Spinal cord (tissue), 10 donors: ENCODE data around the gene CCDC92B. TPM values are rescaled to one million over a fixed set of nuclear protein-coding genes. Genes with fewer than 3 reads are reported as not detected.

ENCODE experiments used
- DNase-seq, 6 donors: peaks; one replicate each; pipeline versions ENCODE4 v3.0.0 to v3.0.0-alpha.2; 2013 to 2015; ENCODE audit warnings: low spot score in 6 of 6, low read depth in 4 of 6
- H3K27ac ChIP-seq: one replicate; pipeline ENCODE4 v1.5.1; 2013; ENCODE audit warnings: low read depth, low read length, control low read depth
- H3K27me3 ChIP-seq: one replicate; pipeline ENCODE4 v1.6.1; 2013; ENCODE audit warnings: low read length; ENCODE audit not compliant: control insufficient read depth, insufficient read depth
- H3K36me3 ChIP-seq: one replicate; pipeline ENCODE4 v1.6.1; 2013; ENCODE audit warnings: low read length; ENCODE audit not compliant: control insufficient read depth, insufficient read depth
- H3K4me1 ChIP-seq: one replicate; pipeline ENCODE4 v1.6.1; 2013; ENCODE audit warnings: low read length; ENCODE audit not compliant: control insufficient read depth, insufficient read depth
- H3K4me3 ChIP-seq: one replicate; pipeline ENCODE4 v1.5.1; 2013; ENCODE audit warnings: low read depth, low read length, control low read depth
- H3K9me3 ChIP-seq: one replicate; pipeline ENCODE4 v1.6.1; 2013; ENCODE audit warnings: low read length; ENCODE audit not compliant: control insufficient read depth, insufficient read depth
- WGBS: methylation state at CpG from one replicate; pipeline ENCODE4 v1.1.5; 2013; ENCODE audit warnings: missing lambda C conversion rate; ENCODE audit not compliant: insufficient coverage; 5-methylcytosine and 5-hydroxymethylcytosine counted together
- polyA plus RNA-seq, 2 donors: library from polyadenylated mRNA; unstranded; fragments of 120-200 nt; gene quantifications; one replicate each; pipeline ENCODE4 v1.2.1, GENCODE V29; 2013; ENCODE audit not compliant: insufficient read length in 2 of 2
- total RNA-seq, 2 donors: library from RNA; depleted of rRNA in 1 of 2; stranded (reverse); fragments of 120-200 nt in 1 of 2; fragments of >200 nt in 1 of 2; gene quantifications; one replicate each; pipeline versions ENCODE4 v1.2.3 to v1.2.4, GENCODE V29; 2013 to 2014
- donor health status: healthy.

Gene CCDC92B
- total and polyA plus RNA-seq, 4 donors = 0.89 to 12.3 (median 5.8) TPM

GRCh38 chr17:2692781-2693135 is 56.7 kb downstream of the CCDC92B start:
- no peaks in the 10 kb centered on the region for H3K27me3 ChIP-seq
- H3K4me3 ChIP-seq = no peak overlapping the region
- peaks cover 3% of the 10 kb centered on the region for H3K4me1 ChIP-seq
- H3K36me3 ChIP-seq = peaks cover 91% of the 10 kb centered on the region
- DNase-seq = no peak
- no peak overlapping the region for H3K27ac ChIP-seq
- H3K9me3 ChIP-seq = no peaks in the 10 kb centered on the region
- WGBS = 89% methylated on average over 13 of the region's 14 CpGs

- Histone ChIP-seq H3K27ac (no peak overlapping the region), H3K4me3 (no peak overlapping the region), H3K4me1 (peaks cover 8% of the 10 kb centered on the region), H3K36me3 (peaks cover 85% of the 10 kb centered on the region), H3K9me3 (no peaks in the 10 kb centered on the region), H3K27me3 (no peaks in the 10 kb centered on the region)
- no peak for DNase-seq
- WGBS = 90% methylated on average over 59 of the region's 71 CpGs
Observed at GRCh38 chr17:2691965-2692780, 57.3 kb downstream of the CCDC92B start.

GRCh38 chr17:2691069-2691871 is 58.2 kb downstream of the CCDC92B start:
- DNase-seq = no peak
- H3K4me1 ChIP-seq = peaks cover 16% of the 10 kb centered on the region
- H3K36me3 ChIP-seq = peaks cover 78% of the 10 kb centered on the region
- H3K9me3 ChIP-seq = no peaks in the 10 kb centered on the region
- 95% methylated on average over 58 of the region's 62 CpGs for WGBS
- no peaks in the 10 kb centered on the region for H3K27me3 ChIP-seq
- H3K4me3 ChIP-seq = no peak overlapping the region
- no peak overlapping the region for H3K27ac ChIP-seq

DNA sequence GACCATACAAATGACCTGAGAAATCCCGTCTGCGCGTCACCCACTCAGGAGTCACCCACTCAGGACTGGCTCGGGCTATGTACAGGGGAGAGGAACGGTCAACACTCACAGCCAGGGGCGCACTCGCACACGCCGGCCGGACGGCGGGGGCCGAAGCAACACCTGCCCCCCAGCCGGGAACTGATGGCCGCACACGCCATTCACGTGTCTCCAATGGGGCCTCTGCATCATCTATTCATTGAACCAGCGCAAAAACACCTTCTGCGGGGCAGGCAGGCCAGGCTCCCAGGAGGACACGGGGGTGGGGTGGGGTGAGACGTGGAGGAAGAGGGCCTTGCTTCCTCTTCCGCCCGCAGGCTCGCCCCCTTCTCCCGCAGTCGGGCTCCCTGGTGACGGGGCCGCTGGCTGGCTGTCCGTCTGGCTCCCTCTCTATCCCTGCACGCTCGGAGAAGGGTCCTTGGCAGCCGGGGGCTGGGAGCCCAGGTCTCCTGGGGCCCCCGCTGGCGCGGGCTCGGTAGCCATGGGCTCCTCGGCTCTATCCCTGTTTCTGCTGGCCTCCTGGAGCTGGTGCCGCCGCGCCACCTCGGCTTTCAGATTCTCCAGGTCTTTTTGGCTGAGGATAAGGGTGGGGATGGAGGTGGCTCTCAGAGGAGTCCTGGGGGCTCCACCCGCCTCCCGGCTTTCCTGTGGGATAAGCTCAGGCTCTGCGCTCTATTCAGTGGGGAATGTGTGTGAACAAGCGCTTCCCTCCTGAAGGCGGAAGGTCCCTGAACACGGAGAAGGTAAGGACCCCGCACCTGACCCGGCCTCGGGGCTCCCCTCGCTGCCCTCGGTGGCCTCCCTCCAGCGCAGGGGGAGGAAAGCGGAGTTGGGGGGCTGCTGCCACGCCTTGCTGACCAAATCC is 59.0 kb downstream of the CCDC92B start:
- H3K9me3 ChIP-seq = no peaks in the 10 kb centered on the region

DNA sequence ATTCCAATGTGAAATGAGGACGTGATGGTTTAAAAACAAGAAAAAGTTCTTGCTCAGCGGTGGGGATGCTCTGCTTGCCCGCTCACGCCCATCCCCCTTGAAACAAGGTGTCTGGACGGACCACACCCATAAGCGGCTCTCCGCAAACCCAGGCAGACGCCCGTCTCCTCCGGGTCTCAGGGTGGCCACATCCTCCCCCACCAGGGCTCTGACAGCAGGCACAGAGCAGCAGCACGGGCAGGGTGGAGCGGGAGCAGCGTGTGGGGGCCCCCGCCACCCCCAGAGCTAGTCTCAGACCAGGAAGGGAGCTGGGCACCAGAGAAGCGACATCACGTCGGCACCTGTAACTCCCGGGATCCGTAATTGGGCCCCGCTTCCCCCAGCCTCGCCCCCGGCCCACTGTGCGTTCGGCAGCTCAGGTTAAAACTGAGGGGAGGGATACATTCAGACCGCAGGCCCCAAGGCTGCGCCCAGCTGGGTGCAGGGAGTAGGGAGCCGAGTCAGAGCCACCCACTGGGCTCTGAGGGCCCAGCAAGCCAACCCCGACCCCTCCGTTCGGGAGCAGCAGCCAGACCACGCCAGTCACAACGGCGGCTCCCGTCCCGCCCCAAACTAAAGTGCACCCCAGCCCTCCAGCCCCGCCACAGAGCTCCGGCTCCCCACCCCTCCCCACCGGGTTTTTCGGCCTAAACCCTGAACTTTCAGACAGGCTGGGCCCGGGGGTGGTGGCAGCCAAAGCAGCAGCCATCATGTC is 59.9 kb downstream of the CCDC92B start:
- H3K9me3 ChIP-seq = no peaks in the 10 kb centered on the region
- DNase-seq = no peak
- H3K27ac ChIP-seq = no peak overlapping the region
- peaks cover 22% of the 10 kb centered on the region for H3K4me1 ChIP-seq
- 62% methylated on average over 36 of the region's 40 CpGs for WGBS
- H3K4me3 ChIP-seq = no peak overlapping the region
- H3K36me3 ChIP-seq = peaks cover 68% of the 10 kb centered on the region
- H3K27me3 ChIP-seq = no peaks in the 10 kb centered on the region

More for the DNA sequence above, 59.0 kb downstream of the CCDC92B start:
- Histone ChIP-seq H3K4me3 (no peak overlapping the region), H3K4me1 (peaks cover 21% of the 10 kb centered on the region), H3K36me3 (peaks cover 75% of the 10 kb centered on the region), H3K27ac (no peak overlapping the region), H3K27me3 (no peaks in the 10 kb centered on the region)
- 86% methylated on average over 48 of the region's 55 CpGs for WGBS
- no peak for DNase-seq

DNA sequence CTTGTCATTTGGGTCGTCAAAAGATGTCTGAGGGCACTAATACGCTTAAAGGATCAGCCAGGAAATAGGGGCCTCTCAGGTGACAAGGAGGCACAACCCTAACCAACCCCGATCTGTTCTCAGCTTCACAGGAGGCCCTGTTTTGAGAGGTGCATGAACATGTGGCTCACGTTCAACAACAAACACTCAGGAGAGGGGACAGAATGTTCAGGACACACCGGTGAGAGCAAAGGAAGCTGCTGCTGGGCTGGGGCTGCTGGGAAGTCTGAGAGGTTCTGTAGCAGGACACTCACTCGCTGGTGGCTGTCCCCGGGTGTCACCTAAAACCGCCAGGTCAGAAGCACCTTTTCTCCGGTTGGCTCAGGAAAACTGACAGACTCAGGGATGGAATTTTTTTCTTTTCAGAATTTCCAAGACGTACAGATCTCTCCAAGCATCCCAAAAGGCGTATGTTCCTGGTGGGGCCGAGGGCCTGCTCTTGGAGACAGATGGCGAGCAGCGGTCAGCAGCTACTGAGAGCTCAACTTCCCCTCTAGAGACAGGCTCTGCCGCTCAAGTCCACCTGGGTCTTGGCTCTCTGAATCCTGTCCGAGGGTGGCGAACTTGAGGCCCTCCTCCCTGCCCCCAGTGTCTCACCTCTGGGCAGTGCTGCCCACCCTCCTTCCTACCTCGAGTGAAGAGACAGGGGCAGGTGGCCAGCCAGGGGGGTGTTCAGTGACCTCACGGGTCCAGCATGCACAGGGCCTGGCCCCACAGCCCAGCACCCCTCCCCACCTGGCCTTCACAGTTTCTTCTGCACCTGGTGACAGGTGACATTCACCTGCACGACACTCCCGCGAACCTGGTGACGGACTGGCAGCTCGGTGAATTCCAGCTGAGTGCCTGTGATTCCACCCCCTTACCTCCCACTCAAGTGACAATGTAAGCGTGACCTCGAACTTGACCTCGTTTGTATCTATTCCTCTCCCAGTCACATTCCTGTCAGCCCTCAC is 60.8 kb downstream of the CCDC92B start:
- H3K9me3 ChIP-seq = no peaks in the 10 kb centered on the region
- H3K27me3 ChIP-seq = no peaks in the 10 kb centered on the region
- 72% methylated on average over 20 of the region's 27 CpGs for WGBS
- DNase-seq = no peak
- no peak overlapping the region for H3K4me3 ChIP-seq
- peaks cover 61% of the 10 kb centered on the region for H3K36me3 ChIP-seq
- no peak overlapping the region for H3K27ac ChIP-seq
- H3K4me1 ChIP-seq = peaks cover 24% of the 10 kb centered on the region

- peaks cover 24% of the 10 kb centered on the region for H3K4me1 ChIP-seq
- H3K4me3 ChIP-seq = no peak overlapping the region
- 80% methylated on average over 5 of the region's 6 CpGs for WGBS
- peaks cover 46% of the 10 kb centered on the region for H3K36me3 ChIP-seq
- H3K27me3 ChIP-seq = no peaks in the 10 kb centered on the region
- H3K27ac ChIP-seq = no peak overlapping the region
- no peaks in the 10 kb centered on the region for H3K9me3 ChIP-seq
- DNase-seq = no peak
Observed at GRCh38 chr17:2687074-2687418, 62.4 kb downstream of the CCDC92B start.

- peaks cover 45% of the 10 kb centered on the region for H3K36me3 ChIP-seq
- H3K9me3 ChIP-seq = no peaks in the 10 kb centered on the region
- H3K27me3 ChIP-seq = no peaks in the 10 kb centered on the region
- 86% methylated on average over 15 of the region's 15 CpGs for WGBS
- no peak for DNase-seq
- peaks cover 24% of the 10 kb centered on the region for H3K4me1 ChIP-seq
- H3K27ac ChIP-seq = no peak overlapping the region
- H3K4me3 ChIP-seq = no peak overlapping the region
Observed at GRCh38 chr17:2685696-2686095, 63.8 kb downstream of the CCDC92B start.
